Measurements from ENCODE around the gene CEP162.
"Not testable (repeated sequence)": the region's sequence is repeated elsewhere in the genome, so short reads cannot be mapped to it uniquely, and the experiment has no call there.

DNA sequence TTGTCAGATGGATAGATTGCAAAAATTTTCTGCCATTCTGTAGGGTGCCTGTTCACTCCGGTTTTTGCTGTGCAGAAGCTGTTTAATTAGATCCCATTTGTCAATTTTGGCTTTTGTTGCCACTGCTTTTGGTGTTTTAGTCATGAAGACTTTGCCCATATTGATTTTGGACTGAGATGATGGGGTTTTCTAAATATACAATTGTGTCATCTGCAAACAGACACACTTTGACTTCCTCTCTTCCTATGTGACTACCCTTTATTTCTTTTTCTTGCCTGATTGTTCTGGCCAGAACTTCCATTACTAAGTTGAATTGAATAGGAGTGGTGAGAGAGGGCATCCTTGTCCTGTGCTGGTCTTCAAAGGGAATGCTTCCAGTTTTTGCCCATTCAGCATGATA lies 97.9 kb downstream of the CEP162 start:
- TF ChIP-seq, protein P1, sequence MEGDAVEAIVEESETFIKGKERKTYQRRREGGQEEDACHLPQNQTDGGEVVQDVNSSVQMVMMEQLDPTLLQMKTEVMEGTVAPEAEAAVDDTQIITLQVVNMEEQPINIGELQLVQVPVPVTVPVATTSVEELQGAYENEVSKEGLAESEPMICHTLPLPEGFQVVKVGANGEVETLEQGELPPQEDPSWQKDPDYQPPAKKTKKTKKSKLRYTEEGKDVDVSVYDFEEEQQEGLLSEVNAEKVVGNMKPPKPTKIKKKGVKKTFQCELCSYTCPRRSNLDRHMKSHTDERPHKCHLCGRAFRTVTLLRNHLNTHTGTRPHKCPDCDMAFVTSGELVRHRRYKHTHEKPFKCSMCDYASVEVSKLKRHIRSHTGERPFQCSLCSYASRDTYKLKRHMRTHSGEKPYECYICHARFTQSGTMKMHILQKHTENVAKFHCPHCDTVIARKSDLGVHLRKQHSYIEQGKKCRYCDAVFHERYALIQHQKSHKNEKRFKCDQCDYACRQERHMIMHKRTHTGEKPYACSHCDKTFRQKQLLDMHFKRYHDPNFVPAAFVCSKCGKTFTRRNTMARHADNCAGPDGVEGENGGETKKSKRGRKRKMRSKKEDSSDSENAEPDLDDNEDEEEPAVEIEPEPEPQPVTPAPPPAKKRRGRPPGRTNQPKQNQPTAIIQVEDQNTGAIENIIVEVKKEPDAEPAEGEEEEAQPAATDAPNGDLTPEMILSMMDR (IDR thresholded peaks at IDR 0.05) = not testable (repeated sequence)
- TF ChIP-seq POLR2A (IDR thresholded peaks at IDR 0.05) = not testable (repeated sequence)

Data from heart left ventricle (tissue), 13 donors.